Mesenchymal stem cell (in vitro differentiated cells and primary cell): ENCODE measurements around the gene LIPK.

Source experiments
- DNase-seq: peaks from one replicate; pipeline ENCODE4 v3.0.0-alpha.2; 2013
- H2AFZ ChIP-seq: one replicate; pipeline ENCODE4 v1.6.1; 2013; ENCODE audit warnings: low read depth, mild to moderate bottlenecking, control low read depth, inconsistent platforms, low read length, moderate library complexity
- H2AK5ac ChIP-seq: 2 replicates; pipeline ENCODE4 v1.6.1; 2013; ENCODE audit warnings: low read length, moderate library complexity, mild to moderate bottlenecking, inconsistent platforms; ENCODE audit not compliant: severe bottlenecking
- H2BK120ac ChIP-seq: one replicate; pipeline ENCODE4 v1.6.1; 2013; ENCODE audit warnings: low read depth, mild to moderate bottlenecking, inconsistent platforms, low read length, moderate library complexity
- H2BK12ac ChIP-seq, 2 experiments: one replicate each; pipeline ENCODE4 v1.6.1; 2013; ENCODE audit warnings: inconsistent platforms in 2 of 2, low read length in 2 of 2, mild to moderate bottlenecking in 2 of 2, moderate library complexity in 2 of 2, control low read depth in 1 of 2
- H2BK15ac ChIP-seq: one replicate; pipeline ENCODE4 v1.6.1; 2013; ENCODE audit warnings: mild to moderate bottlenecking, low read depth, inconsistent platforms; ENCODE audit not compliant: poor library complexity, severe bottlenecking
- H2BK5ac ChIP-seq: 2 replicates; pipeline ENCODE4 v1.6.1; 2013; ENCODE audit warnings: low read depth, mild to moderate bottlenecking, low read length, control low read depth, inconsistent platforms; ENCODE audit not compliant: poor library complexity, severe bottlenecking
- H3K14ac ChIP-seq, 2 experiments: one replicate each; pipeline ENCODE4 v1.6.1; 2013; ENCODE audit warnings: inconsistent platforms in 2 of 2, low read length in 2 of 2, control low read depth in 1 of 2, mild to moderate bottlenecking in 1 of 2, moderate library complexity in 1 of 2
- H3K18ac ChIP-seq, 2 experiments: one replicate each; pipeline ENCODE4 v1.6.1; 2013; ENCODE audit warnings: inconsistent platforms in 2 of 2, low read length in 2 of 2, control low read depth in 1 of 2, low read depth in 1 of 2, mild to moderate bottlenecking in 1 of 2
- H3K23ac ChIP-seq, 2 experiments: one replicate each; pipeline ENCODE4 v1.6.1; 2013; ENCODE audit warnings: inconsistent platforms in 2 of 2, low read length in 2 of 2, mild to moderate bottlenecking in 2 of 2, moderate library complexity in 2 of 2, control low read depth in 1 of 2
- H3K27ac ChIP-seq: 2 replicates; pipeline ENCODE4 v1.5.1; 2013; ENCODE audit warnings: mild to moderate bottlenecking, moderate library complexity, low read length, control low read depth, inconsistent platforms; ENCODE audit not compliant: poor library complexity, severe bottlenecking
- H3K27me3 ChIP-seq, 2 experiments: 2 replicates each; pipeline versions ENCODE4 v1.6.1 to v1.7.0; 2013; ENCODE audit warnings: low read length in 2 of 2, mild to moderate bottlenecking in 2 of 2, moderate library complexity in 2 of 2, control low read depth in 1 of 2, inconsistent platforms in 1 of 2; ENCODE audit not compliant: control insufficient read depth in 1 of 2, insufficient read depth in 1 of 2
- H3K36me3 ChIP-seq, 2 experiments: 2 replicates each; pipeline versions ENCODE4 v1.6.1 to v1.7.0; 2013; ENCODE audit warnings: low read length in 2 of 2, control low read depth in 1 of 2, inconsistent platforms in 1 of 2, low read depth in 1 of 2, mild to moderate bottlenecking in 1 of 2; ENCODE audit not compliant: insufficient read depth in 2 of 2, control insufficient read depth in 1 of 2
- H3K4ac ChIP-seq, 2 experiments: one replicate each; pipeline ENCODE4 v1.6.1; 2013; ENCODE audit warnings: inconsistent platforms in 2 of 2, low read length in 2 of 2, mild to moderate bottlenecking in 2 of 2, moderate library complexity in 2 of 2, control low read depth in 1 of 2, low read depth in 1 of 2
- H3K4me1 ChIP-seq: 2 replicates; pipeline ENCODE4 v1.6.1; 2013; ENCODE audit warnings: low read depth, low read length, control low read depth; ENCODE audit not compliant: control insufficient read depth, insufficient read depth
- H3K4me2 ChIP-seq: 2 replicates; pipeline ENCODE4 v1.6.1; 2013; ENCODE audit warnings: low read length, mild to moderate bottlenecking, inconsistent platforms; ENCODE audit not compliant: poor library complexity, severe bottlenecking
- H3K4me3 ChIP-seq, 2 experiments: 2 replicates each; pipeline versions ENCODE4 v1.5.1 to v1.7.0; 2013; ENCODE audit warnings: low read length in 2 of 2, mild to moderate bottlenecking in 2 of 2, control low read depth in 1 of 2, low read depth in 1 of 2; ENCODE audit not compliant: insufficient read depth in 1 of 2
- H3K79me1 ChIP-seq: replicated peaks from 2 replicates; pipeline ENCODE4 v1.6.1; 2013; ENCODE audit warnings: mild to moderate bottlenecking, control low read depth, low read length, inconsistent platforms; ENCODE audit not compliant: poor library complexity, severe bottlenecking
- H3K9ac ChIP-seq: 2 replicates; pipeline ENCODE4 v1.7.0; 2013; ENCODE audit warnings: mild to moderate bottlenecking, low read length, moderate library complexity
- H3K9me3 ChIP-seq: 2 replicates; pipeline ENCODE4 v1.7.0; 2013; ENCODE audit warnings: mild to moderate bottlenecking, low read length; ENCODE audit not compliant: control insufficient read depth
- H4K8ac ChIP-seq: one replicate; pipeline ENCODE4 v1.6.1; 2013; ENCODE audit warnings: inconsistent platforms, mild to moderate bottlenecking, low read length, moderate library complexity
- H4K91ac ChIP-seq: one replicate; pipeline ENCODE4 v1.6.1; 2013; ENCODE audit warnings: mild to moderate bottlenecking, low read length, inconsistent platforms
- WGBS: methylation state at CpG from one replicate; pipeline ENCODE4 v1.1.7; 2013; ENCODE audit warnings: mixed read lengths; 5-methylcytosine and 5-hydroxymethylcytosine counted together

LIPK gene

GRCh38 chr10:88762906-88763305 lies 56.9 kb downstream of the LIPK start:
- Histone ChIP-seq H3K4ac (no peak overlapping the region), H3K4me2 (no peak overlapping the region), H3K4me1 (no peaks in the 10 kb centered on the region), H2BK15ac (no peak overlapping the region), H3K79me1 (no peaks in the 10 kb centered on the region), H3K27me3 (no peaks in the 10 kb centered on the region), H3K4me3 (no peak overlapping the region), H3K18ac (no peak overlapping the region), H4K8ac (no peak overlapping the region), H3K23ac (no peak overlapping the region), H2BK120ac (no peak overlapping the region), H2BK12ac (no peak overlapping the region), H3K9me3 (no peaks in the 10 kb centered on the region), H2AK5ac (no peak overlapping the region), H4K91ac (no peak overlapping the region), H2BK5ac (no peak overlapping the region), H3K14ac (no peak overlapping the region), H3K27ac (no peak overlapping the region), H3K36me3 (no peaks in the 10 kb centered on the region), H3K9ac (no peak overlapping the region), H2AFZ (no peak overlapping the region)
- DNase-seq, result no peak
- no CpG with 5 or more reads among the region's 1 CpG for WGBS

DNA sequence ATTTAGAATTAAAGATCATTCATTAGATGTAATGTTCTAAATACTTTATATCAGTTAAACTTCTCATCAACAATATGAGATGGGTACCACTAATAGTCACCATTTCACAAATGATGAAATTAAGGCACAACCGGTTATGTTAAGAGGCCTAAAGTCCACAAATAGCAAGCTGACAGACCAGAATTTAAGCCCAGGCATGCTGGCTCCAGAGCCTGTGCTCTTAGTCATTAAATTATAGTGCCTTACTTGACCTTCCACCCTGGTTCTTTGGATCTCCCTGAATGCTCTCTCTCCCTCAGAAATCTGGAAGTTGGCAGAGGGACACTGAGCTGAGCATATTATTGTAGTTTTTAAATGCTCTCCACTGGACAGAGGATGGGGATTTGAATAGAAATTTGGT lies 57.4 kb downstream of the LIPK start:
- no peak overlapping the region for H2BK12ac ChIP-seq
- H2AK5ac ChIP-seq, result no peak overlapping the region
- H3K79me1 ChIP-seq, result no peaks in the 10 kb centered on the region
- no peak overlapping the region for H2BK15ac ChIP-seq
- H4K8ac ChIP-seq, result no peak overlapping the region
- no peak overlapping the region for H3K27ac ChIP-seq
- DNase-seq, result peak; percentile 33
- H3K9ac ChIP-seq, result no peak overlapping the region
- H3K18ac ChIP-seq, result no peak overlapping the region
- H2BK120ac ChIP-seq, result no peak overlapping the region
- no peaks in the 10 kb centered on the region for H3K9me3 ChIP-seq
- H3K4me1 ChIP-seq, result no peaks in the 10 kb centered on the region
- peak overlapping the region; percentile 16 for H3K4me2 ChIP-seq
- H3K27me3 ChIP-seq, result no peaks in the 10 kb centered on the region
- no peak overlapping the region for H4K91ac ChIP-seq
- H2AFZ ChIP-seq, result no peak overlapping the region
- H2BK5ac ChIP-seq, result no peak overlapping the region
- H3K4me3 ChIP-seq, result no peak overlapping the region
- no peaks in the 10 kb centered on the region for H3K36me3 ChIP-seq
- no peak overlapping the region for H3K14ac ChIP-seq
- no peak overlapping the region for H3K4ac ChIP-seq
- 9% methylated on average over 1 of the region's 1 CpG for WGBS
- no peak overlapping the region for H3K23ac ChIP-seq

- H3K4me2 ChIP-seq, result no peak overlapping the region
- H3K18ac ChIP-seq, result peak overlapping the region in 1 of 2 experiments; percentile 67
- H3K27ac ChIP-seq, result no peak overlapping the region
- no peaks in the 10 kb centered on the region for H3K9me3 ChIP-seq
- WGBS, result 71% methylated on average over 1 of the region's 3 CpGs
- H2AK5ac ChIP-seq, result no peak overlapping the region
- no peak overlapping the region for H3K23ac ChIP-seq
- no peak overlapping the region for H2AFZ ChIP-seq
- H3K4ac ChIP-seq, result no peak overlapping the region
- no peak overlapping the region for H2BK5ac ChIP-seq
- H3K27me3 ChIP-seq, result no peaks in the 10 kb centered on the region
- peak overlapping the region in 1 of 2 experiments; percentile 52 for H2BK12ac ChIP-seq
- H3K4me1 ChIP-seq, result no peaks in the 10 kb centered on the region
- H4K91ac ChIP-seq, result no peak overlapping the region
- H2BK120ac ChIP-seq, result no peak overlapping the region
- H2BK15ac ChIP-seq, result no peak overlapping the region
- no peak overlapping the region for H3K4me3 ChIP-seq
- no peak overlapping the region for H3K14ac ChIP-seq
- no peak overlapping the region for H3K9ac ChIP-seq
- no peak for DNase-seq
- H3K36me3 ChIP-seq, result no peaks in the 10 kb centered on the region
- H4K8ac ChIP-seq, result peak overlapping the region; percentile 37
- H3K79me1 ChIP-seq, result no peaks in the 10 kb centered on the region
These were observed 58.1 kb downstream of the LIPK start for GRCh38 chr10:88764110-88764509.

GRCh38 chr10:88765816-88766215 lies 59.8 kb downstream of the LIPK start:
- Histone ChIP-seq H3K18ac (no peak overlapping the region), H4K91ac (no peak overlapping the region), H3K4me1 (no peaks in the 10 kb centered on the region), H3K9ac (no peak overlapping the region), H3K4me3 (no peak overlapping the region), H2BK12ac (no peak overlapping the region), H3K4ac (no peak overlapping the region), H2AK5ac (no peak overlapping the region), H2BK5ac (no peak overlapping the region), H4K8ac (no peak overlapping the region), H3K36me3 (no peaks in the 10 kb centered on the region), H3K14ac (no peak overlapping the region), H3K23ac (no peak overlapping the region), H3K9me3 (no peaks in the 10 kb centered on the region), H3K4me2 (no peak overlapping the region), H2BK15ac (no peak overlapping the region), H3K79me1 (no peaks in the 10 kb centered on the region), H2BK120ac (no peak overlapping the region), H2AFZ (no peak overlapping the region), H3K27ac (no peak overlapping the region), H3K27me3 (no peaks in the 10 kb centered on the region)
- no peak for DNase-seq
- no CpG with 5 or more reads among the region's 1 CpG for WGBS
